ENCODE measurements around the gene RPS19BP1. TPM values are rescaled to one million over a fixed set of nuclear protein-coding genes. Genes with fewer than 3 reads are reported as not detected.

RPS19BP1 gene
- total and polyA plus RNA-seq, 2 of the 8 experiments (the other 6 are each of a cell fraction or from before 2014, with no cell fraction given): 77.9 to 97.9 TPM

- TF ChIP-seq BRCA1 (IDR thresholded peaks at IDR 0.05; ENCODE audit: low read depth, low read length) (no peak), ATF2 (IDR thresholded peaks at IDR 0.05; ENCODE audit: low read length) (no peak), CBX5 (IDR thresholded peaks at IDR 0.05; ENCODE audit: low read depth, low read length) (no peak), PHF8 (conservative IDR thresholded peaks at IDR 0.05; ENCODE audit: low read depth, low read length) (no peak), JUN (IDR thresholded peaks at IDR 0.05; ENCODE audit: low read depth, low read length) (no peak)
Observed at GRCh38 chr22:39497429-39497828, 35.1 kb downstream of the RPS19BP1 start (continued).
